ENCODE data around the gene PNMA1. TPM values are rescaled to one million over a fixed set of nuclear protein-coding genes. Genes with fewer than 3 reads are reported as not detected.

The PNMA1 gene
- total and polyA plus RNA-seq, 7 donors, result 11.4 to 63.1 (median 33.5) TPM

DNA sequence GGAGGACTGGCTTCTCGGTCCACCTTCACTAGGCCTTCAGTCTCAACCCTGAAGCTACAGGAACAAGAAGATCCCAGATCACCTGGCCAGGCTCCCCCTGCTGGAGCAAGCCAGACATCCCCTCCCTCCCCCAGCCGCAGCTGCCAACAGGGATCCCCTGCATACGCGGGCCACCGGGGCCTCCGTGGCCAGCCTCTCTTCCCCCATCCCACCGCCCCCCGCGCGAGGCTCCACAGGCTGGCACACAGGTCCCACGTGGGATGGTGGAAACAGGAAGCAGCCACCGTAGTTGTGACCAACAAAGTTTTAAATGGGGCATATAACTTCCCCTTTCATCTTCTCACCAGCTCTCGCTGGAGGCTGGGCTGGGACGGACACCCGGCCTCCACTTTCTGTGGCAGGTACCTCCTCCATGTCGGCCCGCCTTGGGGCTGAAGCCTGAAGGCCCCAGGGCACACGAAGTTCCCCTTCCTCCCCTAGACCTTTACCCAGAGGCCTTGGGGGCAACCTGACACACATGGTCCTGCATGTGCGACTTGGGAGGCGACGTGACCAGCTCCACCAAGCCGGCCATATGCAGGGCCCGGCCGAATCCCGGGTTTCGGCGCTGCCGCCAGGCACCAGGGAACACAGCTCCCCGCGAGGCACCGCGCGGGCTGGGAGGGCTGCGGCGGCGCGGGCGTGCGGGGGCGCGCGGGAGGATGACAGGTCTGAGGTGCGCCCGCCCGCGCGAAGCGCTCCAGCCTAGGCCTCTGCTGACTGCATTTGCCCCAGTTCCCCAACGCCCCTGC is 44.4 kb upstream of the PNMA1 start:
- no peaks in the 10 kb centered on the region for H3K27me3 ChIP-seq
- peaks cover 0 to 90% (median 86%) of the 10 kb centered on the region in 4 donors for H3K4me1 ChIP-seq
- H3K9me3 ChIP-seq, result no peaks in the 10 kb centered on the region
- peak overlapping the region; percentile 99 to 100 (median 100) for H3K27ac ChIP-seq
- 1% methylated on average over 49 of the region's 49 CpGs for WGBS, 2 donors
- H3K36me3 ChIP-seq, result no peaks in the 10 kb centered on the region
- TF ChIP-seq POLR2AphosphoS5 (IDR thresholded peaks at IDR 0.05), result peak in 3 of 4 donors; percentile 35 to 50 (median 44)
- TF ChIP-seq EP300 (IDR thresholded peaks at IDR 0.05), result no peak
- TF ChIP-seq POLR2A (IDR thresholded peaks at IDR 0.05), result no peak
- TF ChIP-seq CTCF (IDR thresholded peaks at IDR 0.05), result peak; percentile 20 to 64 (median 56)
- peak overlapping the region; percentile 60 to 94 (median 90) for H3K4me3 ChIP-seq
- DNase-seq, result peak; percentile 92
- intact Hi-C loops (cut with DNase I), result loop anchor here (2.0 kb wide), 1 partner anchor 28 kb away; no protein-coding TSS in a partner anchor

DNA sequence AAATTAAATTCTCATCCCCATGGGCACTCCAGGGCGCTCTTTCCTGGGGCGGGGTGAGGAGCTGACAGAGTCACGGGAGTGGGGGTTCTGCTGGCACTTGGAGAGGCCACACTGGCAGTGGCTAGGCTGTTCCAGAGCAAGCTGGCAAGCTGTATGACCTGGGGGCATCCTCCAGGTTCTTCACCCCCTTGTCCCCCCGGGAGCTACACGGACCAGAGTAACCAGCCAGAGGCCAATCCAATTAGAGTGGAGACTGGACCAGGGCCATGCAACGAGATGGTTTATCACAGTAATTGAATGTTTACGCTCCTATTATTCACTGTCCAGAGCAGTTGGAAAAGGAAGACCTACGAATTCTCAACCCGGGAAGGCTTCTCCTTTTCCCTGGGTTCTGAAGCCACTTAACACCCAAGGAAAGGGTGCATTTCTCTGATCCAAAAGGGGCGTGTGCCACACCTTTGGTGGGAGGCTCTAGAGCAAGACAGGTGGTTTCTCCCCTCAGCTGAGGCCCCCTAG is 43.8 kb upstream of the PNMA1 start:
- Histone ChIP-seq H3K27ac (peak overlapping the region; percentile 99 to 100 (median 100)), H3K36me3 (no peaks in the 10 kb centered on the region), H3K4me1 (peaks cover 0 to 90% (median 86%) of the 10 kb centered on the region in 4 donors), H3K9me3 (no peaks in the 10 kb centered on the region), H3K4me3 (peak overlapping the region; percentile 60 to 94 (median 90)), H3K27me3 (no peaks in the 10 kb centered on the region)
- WGBS, 2 donors, result 46 to 47% methylated on average over 10 of the region's 10 CpGs
- intact Hi-C loops (cut with DNase I), result loop anchor here (2.0 kb wide), 1 partner anchor 27 kb away; no protein-coding TSS in a partner anchor
- DNase-seq, result peak; percentile 70
- TF ChIP-seq POLR2AphosphoS5 (IDR thresholded peaks at IDR 0.05) (no peak), EP300 (IDR thresholded peaks at IDR 0.05) (no peak), CTCF (IDR thresholded peaks at IDR 0.05) (no peak), POLR2A (IDR thresholded peaks at IDR 0.05) (no peak)

GRCh38 chr14:73757381-73757780 is 43.2 kb upstream of the PNMA1 start:
- Histone ChIP-seq H3K4me3 (peak overlapping the region in 2 of 4 donors; percentile 90 to 94), H3K27me3 (no peaks in the 10 kb centered on the region), H3K36me3 (no peaks in the 10 kb centered on the region), H3K27ac (peak overlapping the region; percentile 99 to 100 (median 100)), H3K4me1 (peaks cover 0 to 90% (median 86%) of the 10 kb centered on the region in 4 donors), H3K9me3 (no peaks in the 10 kb centered on the region)
- DNase-seq, result no peak
- 81 to 93% methylated on average over 1 of the region's 1 CpG for WGBS, 2 donors
- intact Hi-C loops (cut with DNase I), result no loop called here
- TF ChIP-seq CTCF (IDR thresholded peaks at IDR 0.05) (no peak), POLR2A (IDR thresholded peaks at IDR 0.05) (no peak), POLR2AphosphoS5 (IDR thresholded peaks at IDR 0.05) (no peak), EP300 (IDR thresholded peaks at IDR 0.05) (no peak)

GRCh38 chr14:73755434-73756014 is 41.3 kb upstream of the PNMA1 start:
- Histone ChIP-seq H3K36me3 (no peaks in the 10 kb centered on the region), H3K4me1 (peaks cover 0 to 90% (median 86%) of the 10 kb centered on the region in 4 donors), H3K27ac (peak overlapping the region; percentile 99 to 100 (median 100)), H3K9me3 (no peaks in the 10 kb centered on the region), H3K27me3 (no peaks in the 10 kb centered on the region), H3K4me3 (peak overlapping the region in 2 of 4 donors; percentile 34 to 35)
- DNase-seq, result peak; percentile 84
- intact Hi-C loops (cut with DNase I), result no loop called here
- TF ChIP-seq POLR2A (IDR thresholded peaks at IDR 0.05), result peak in 1 of 2 donors; percentile 5
- TF ChIP-seq EP300 (IDR thresholded peaks at IDR 0.05), result no peak
- TF ChIP-seq POLR2AphosphoS5 (IDR thresholded peaks at IDR 0.05), result peak in 3 of 4 donors; percentile 27 to 73 (median 43)
- no peak for TF ChIP-seq CTCF (IDR thresholded peaks at IDR 0.05)
- WGBS, 2 donors, result 4 to 15% methylated on average over 5 of the region's 5 CpGs
